Measurements from ENCODE around the gene CENPT.

CENPT gene

DNA sequence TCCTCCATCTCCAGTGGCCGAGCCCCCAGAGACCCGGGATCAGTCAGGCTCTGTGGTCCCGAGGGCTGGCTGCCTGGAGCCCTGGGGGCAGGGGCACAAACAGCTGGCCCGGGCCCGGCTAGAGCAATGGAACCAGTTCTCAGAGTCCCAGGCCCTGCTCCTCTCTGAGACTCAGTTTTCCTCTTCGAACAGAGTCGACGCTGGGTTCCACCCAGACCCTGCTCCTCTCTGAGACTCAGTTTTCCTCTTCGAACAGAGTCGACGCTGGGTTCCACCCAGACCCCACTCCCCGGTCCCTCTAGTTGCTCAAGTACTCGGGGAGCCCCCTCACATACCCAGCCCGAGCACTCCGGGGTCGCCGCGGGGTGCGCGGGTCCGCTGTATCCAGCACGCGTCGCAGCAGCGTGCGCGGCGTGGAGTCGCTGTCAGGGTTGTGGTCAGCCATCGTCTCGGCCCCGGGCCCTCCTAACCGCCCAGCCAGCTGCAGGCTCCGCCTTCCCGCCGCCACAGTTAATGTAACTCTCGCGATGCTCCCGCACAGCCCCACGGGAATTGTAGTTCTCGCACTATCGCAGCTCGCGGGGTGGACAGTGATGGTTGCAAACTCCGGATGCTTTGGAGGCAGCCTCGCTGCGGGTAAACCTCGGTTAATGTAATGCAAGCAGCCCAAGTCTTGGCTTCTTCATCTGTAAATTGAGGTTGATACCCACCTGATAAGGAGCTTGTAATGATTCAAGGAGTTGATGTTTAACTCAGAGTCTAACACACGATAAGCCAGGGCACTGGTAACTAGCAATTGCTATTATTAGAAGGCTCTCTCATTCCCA lies 13.9 kb downstream of the CENPT start:
- peak overlapping the region; percentile 98 for H3K27ac Mint-ChIP-seq
- ATAC-seq (replicated peaks) (peak; percentile 100), DNase-seq (peak; percentile 92)
- no peaks in the 10 kb centered on the region for H3K9me3 Mint-ChIP-seq
- H3K4me1 Mint-ChIP-seq, result peaks cover 12 to 16% of the 10 kb centered on the region in 2 donors
- peaks cover 14 to 17% of the 10 kb centered on the region in 2 donors for H3K36me3 Mint-ChIP-seq
- peak overlapping the region; percentile 91 to 98 for H3K4me3 Mint-ChIP-seq
- no peaks in the 10 kb centered on the region for H3K27me3 Mint-ChIP-seq

DNA sequence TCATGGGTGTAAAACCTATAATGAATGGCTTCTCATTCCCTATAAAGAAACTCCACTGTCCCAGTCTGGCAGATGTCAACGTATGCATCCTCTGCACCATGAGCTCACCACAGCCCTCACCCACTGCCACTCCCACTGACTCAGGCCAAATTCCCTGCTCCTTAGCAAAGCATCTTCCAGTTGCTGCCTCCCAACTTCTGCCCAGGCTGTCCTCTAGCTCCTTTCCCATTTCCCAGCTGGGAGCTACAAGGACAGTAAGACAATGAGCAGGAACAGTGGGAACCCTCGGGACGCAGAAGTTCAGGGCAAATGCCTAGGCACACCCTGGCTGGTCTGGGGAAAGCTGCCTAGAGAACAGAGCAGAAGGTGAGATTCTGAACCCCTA lies 14.5 kb downstream of the CENPT start:
- Mint-ChIP-seq H3K4me1 (peaks cover 12 to 16% of the 10 kb centered on the region in 2 donors), H3K27me3 (no peaks in the 10 kb centered on the region), H3K4me3 (peak overlapping the region; percentile 91 to 98), H3K36me3 (peaks cover 15 to 21% of the 10 kb centered on the region in 2 donors), H3K9me3 (no peaks in the 10 kb centered on the region), H3K27ac (peak overlapping the region; percentile 98)
- no peak for DNase-seq
- no peak for ATAC-seq (replicated peaks)

DNA sequence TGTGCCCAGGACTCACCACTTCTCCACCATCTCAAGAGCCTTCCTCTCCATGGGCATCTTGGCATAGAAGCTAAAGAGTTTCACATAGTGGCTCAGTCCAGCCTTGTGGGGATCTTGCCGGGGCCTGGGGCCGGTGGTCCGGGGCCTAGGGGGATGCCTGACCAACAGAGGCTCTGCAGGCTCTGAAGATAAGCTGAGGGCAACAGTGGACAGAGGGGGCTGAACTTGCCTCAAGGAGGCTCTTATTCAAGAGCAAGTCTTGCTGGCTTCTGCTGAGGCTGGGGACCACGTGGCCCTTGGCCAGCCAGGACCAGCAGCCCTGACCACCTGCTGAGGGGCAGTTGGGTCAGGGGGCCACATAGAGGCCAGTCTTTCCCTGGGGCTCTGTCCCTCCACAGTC lies 18.8 kb downstream of the CENPT start:
- no peaks in the 10 kb centered on the region for H3K9me3 Mint-ChIP-seq
- no peak for ATAC-seq (replicated peaks)
- peaks cover 11 to 14% of the 10 kb centered on the region in 2 donors for H3K4me1 Mint-ChIP-seq
- peaks cover 23 to 37% of the 10 kb centered on the region in 2 donors for H3K36me3 Mint-ChIP-seq
- H3K4me3 Mint-ChIP-seq, result no peak overlapping the region
- no peaks in the 10 kb centered on the region for H3K27me3 Mint-ChIP-seq
- no peak for DNase-seq
- no peak overlapping the region for H3K27ac Mint-ChIP-seq

DNA sequence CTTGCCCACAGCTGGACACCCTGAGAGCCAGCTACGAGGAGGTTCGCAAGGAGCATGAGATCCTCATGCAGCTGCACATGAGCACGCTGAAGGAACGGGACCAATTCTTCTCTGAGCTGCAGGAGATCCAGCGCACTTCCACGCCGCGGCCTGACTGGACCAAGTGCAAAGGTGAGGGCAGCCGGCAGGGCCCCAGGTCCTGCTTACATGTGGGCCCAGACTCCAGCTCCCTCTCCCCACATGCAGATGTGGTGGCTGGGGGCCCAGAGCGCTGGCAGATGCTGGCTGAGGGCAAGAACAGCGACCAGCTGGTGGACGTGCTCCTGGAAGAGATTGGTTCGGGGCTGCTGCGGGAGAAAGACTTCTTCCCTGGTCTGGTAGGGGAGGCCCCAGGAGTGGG lies 21.6 kb downstream of the CENPT start:
- H3K4me3 Mint-ChIP-seq, result no peak overlapping the region
- ATAC-seq (replicated peaks), result no peak
- no peaks in the 10 kb centered on the region for H3K9me3 Mint-ChIP-seq
- H3K36me3 Mint-ChIP-seq, result peaks cover 14 to 30% of the 10 kb centered on the region in 2 donors
- no peak for DNase-seq
- no peak overlapping the region for H3K27ac Mint-ChIP-seq
- peaks cover 0 to 2% of the 10 kb centered on the region in 2 donors for H3K4me1 Mint-ChIP-seq
- no peaks in the 10 kb centered on the region for H3K27me3 Mint-ChIP-seq

DNA sequence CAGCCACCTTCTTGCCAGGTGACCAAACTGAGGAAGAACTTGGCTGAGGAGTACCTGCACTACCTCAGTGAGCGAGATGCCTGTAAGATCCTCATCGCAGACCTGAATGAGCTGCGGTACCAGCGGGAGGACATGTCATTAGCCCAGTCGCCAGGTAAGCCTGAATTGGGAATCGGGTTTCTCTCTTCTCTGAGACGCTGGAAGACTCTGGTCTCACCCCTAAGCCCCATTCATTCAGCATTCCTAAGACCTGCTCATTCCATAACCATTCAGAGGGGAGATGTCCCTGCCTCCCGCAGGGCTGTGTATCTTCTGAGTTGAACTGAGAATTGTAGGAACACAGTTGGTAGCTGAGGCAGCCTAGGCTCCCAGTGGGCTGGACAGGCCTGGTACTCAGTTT lies 22.4 kb downstream of the CENPT start:
- H3K36me3 Mint-ChIP-seq, result peaks cover 11 to 26% of the 10 kb centered on the region in 2 donors
- H3K27ac Mint-ChIP-seq, result no peak overlapping the region
- peaks cover 0 to 2% of the 10 kb centered on the region in 2 donors for H3K4me1 Mint-ChIP-seq
- ATAC-seq (replicated peaks) (no peak), DNase-seq (no peak)
- no peaks in the 10 kb centered on the region for H3K9me3 Mint-ChIP-seq
- no peaks in the 10 kb centered on the region for H3K27me3 Mint-ChIP-seq
- no peak overlapping the region for H3K4me3 Mint-ChIP-seq

DNA sequence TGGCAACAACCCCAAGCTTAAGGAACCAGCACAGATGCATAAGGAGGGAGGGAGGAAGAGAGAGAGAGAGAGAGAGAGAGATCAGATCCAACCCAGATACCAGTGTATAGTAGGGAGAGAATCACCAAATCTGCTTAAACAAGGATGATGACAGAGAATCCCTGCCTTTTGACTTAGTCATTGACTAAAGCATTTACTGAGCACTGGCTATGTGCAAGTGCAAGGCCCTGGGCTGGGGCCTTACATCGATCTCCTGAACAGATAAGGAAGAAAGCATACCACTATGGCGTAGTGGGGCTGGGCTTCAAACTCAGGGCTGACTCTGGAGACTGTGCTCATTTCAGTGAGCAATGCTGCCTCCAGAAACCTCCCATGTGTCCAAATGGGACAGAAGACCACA lies 25.0 kb downstream of the CENPT start:
- Mint-ChIP-seq H3K27ac (no peak overlapping the region), H3K36me3 (peaks cover 8 to 16% of the 10 kb centered on the region in 2 donors), H3K9me3 (no peaks in the 10 kb centered on the region), H3K27me3 (no peaks in the 10 kb centered on the region), H3K4me3 (no peak overlapping the region), H3K4me1 (no peaks in the 10 kb centered on the region)
- no peak for DNase-seq
- no peak for ATAC-seq (replicated peaks)

DNA sequence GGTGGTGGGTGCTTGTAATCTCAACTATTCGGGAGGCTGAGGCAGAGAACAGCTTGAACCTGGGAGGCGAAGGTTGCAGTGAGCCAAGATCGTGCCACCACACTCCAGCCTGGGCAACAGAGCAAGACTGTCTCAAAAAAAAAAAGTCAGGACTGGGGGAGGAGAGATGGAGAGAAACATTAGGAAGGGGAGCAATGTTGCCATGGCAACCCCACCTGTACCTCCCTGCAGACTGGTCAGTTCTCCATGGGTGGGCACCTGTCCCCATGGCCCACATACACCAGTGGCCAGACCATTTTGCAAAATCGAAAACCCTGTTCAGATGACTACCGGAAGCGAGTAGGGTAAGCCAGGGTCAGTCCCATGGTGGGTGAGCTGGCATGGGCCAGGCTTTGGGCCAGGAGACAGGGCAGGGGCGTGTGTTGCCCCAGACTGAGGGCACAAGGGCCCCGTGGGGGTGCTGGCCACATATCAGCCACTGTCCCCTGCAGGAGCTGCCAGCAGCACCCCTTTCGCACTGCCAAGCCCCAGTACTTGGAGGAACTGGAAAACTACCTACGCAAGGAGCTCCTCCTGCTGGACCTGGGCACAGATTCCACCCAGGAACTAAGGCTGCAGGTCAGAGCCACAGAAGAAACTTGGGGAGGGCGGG lies 26.8 kb downstream of the CENPT start:
- Mint-ChIP-seq H3K9me3 (no peaks in the 10 kb centered on the region), H3K36me3 (peaks cover 3 to 4% of the 10 kb centered on the region in 2 donors), H3K27me3 (no peaks in the 10 kb centered on the region), H3K4me3 (no peak overlapping the region), H3K27ac (no peak overlapping the region), H3K4me1 (peaks cover 5 to 9% of the 10 kb centered on the region in 2 donors)
- DNase-seq (no peak), ATAC-seq (replicated peaks) (no peak)

DNA sequence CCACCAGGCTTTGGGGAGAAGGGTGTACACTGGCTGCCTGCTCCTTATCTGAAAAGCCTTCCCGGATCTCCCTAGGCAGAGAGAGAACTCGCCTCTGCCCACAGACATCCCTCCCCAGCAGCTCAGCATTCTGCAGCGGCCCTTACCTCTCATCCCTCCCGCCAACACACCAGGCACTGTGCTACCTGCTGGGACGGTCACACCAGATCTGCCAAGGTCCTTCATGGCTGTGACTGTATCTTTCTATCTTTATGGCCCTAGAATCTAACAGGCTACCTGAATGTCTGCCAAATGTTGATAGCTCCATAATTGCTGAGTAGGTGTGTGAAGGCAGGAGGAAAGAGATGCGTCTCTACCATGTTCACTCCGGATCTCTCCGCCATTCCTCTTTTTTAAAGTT lies 32.9 kb downstream of the CENPT start:
- DNase-seq, result no peak
- no peaks in the 10 kb centered on the region for H3K9me3 Mint-ChIP-seq
- no peaks in the 10 kb centered on the region for H3K36me3 Mint-ChIP-seq
- peaks cover 5 to 9% of the 10 kb centered on the region in 2 donors for H3K4me1 Mint-ChIP-seq
- no peak overlapping the region for H3K27ac Mint-ChIP-seq
- no peak overlapping the region for H3K4me3 Mint-ChIP-seq
- H3K27me3 Mint-ChIP-seq, result no peaks in the 10 kb centered on the region
- no peak for ATAC-seq (replicated peaks)

DNA sequence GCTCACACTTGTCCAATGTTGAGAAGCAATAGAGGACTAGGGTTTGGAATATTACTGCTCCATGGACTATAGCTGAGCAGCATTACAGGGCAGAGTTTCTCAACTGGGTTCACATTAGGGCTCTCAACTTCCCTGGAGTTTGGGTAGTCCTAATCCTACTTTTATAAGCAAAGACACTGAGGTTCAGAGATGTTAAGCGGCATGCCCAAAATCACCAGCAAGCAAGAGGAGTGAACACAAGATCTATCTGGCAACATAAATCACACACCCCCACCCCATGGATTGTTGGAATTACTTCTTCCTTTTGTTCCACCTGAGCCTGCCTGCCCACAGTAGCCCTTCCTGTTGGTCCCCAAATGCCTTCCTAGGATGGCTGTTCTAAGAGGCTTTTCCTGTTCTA lies 35.6 kb downstream of the CENPT start:
- ATAC-seq (replicated peaks), result no peak
- H3K36me3 Mint-ChIP-seq, result no peaks in the 10 kb centered on the region
- H3K9me3 Mint-ChIP-seq, result no peaks in the 10 kb centered on the region
- DNase-seq, result no peak
- peaks cover 8 to 9% of the 10 kb centered on the region in 2 donors for H3K4me1 Mint-ChIP-seq
- no peak overlapping the region for H3K4me3 Mint-ChIP-seq
- H3K27ac Mint-ChIP-seq, result no peak overlapping the region
- H3K27me3 Mint-ChIP-seq, result no peaks in the 10 kb centered on the region

DNA sequence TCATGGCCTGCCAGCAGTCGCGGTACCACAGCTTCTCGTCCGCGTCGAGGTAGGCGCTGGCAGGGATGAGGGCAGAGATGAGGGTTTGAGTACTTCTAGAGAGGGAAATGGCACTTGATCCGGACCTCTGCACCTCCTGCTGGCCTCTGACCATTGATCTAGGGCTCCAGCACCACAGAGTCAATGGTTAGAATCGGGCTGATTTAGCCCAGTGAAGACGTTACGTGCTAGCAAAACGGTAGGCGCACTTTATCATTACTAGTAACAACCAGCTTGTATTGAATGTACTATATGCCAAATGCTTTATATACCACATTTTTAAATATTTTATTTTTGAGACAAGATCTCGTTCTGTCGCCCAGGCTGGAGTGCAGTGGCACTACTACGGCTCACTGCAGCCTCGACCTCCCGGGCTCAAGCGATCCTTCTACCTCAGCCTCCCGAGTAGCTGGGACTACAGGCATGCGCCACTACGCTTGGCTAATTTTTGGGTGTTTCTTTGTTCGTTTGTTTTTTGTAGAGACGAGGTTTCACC lies 40.3 kb downstream of the CENPT start:
- peaks cover 11 to 17% of the 10 kb centered on the region in 2 donors for H3K36me3 Mint-ChIP-seq
- peak overlapping the region; percentile 96 for H3K27ac Mint-ChIP-seq
- ATAC-seq (replicated peaks) (no peak), DNase-seq (no peak)
- no peaks in the 10 kb centered on the region for H3K27me3 Mint-ChIP-seq
- H3K4me1 Mint-ChIP-seq, result peaks cover 22 to 33% of the 10 kb centered on the region in 2 donors
- H3K4me3 Mint-ChIP-seq, result peak overlapping the region; percentile 95 to 97
- H3K9me3 Mint-ChIP-seq, result peaks cover 0 to 1% of the 10 kb centered on the region in 2 donors

DNA sequence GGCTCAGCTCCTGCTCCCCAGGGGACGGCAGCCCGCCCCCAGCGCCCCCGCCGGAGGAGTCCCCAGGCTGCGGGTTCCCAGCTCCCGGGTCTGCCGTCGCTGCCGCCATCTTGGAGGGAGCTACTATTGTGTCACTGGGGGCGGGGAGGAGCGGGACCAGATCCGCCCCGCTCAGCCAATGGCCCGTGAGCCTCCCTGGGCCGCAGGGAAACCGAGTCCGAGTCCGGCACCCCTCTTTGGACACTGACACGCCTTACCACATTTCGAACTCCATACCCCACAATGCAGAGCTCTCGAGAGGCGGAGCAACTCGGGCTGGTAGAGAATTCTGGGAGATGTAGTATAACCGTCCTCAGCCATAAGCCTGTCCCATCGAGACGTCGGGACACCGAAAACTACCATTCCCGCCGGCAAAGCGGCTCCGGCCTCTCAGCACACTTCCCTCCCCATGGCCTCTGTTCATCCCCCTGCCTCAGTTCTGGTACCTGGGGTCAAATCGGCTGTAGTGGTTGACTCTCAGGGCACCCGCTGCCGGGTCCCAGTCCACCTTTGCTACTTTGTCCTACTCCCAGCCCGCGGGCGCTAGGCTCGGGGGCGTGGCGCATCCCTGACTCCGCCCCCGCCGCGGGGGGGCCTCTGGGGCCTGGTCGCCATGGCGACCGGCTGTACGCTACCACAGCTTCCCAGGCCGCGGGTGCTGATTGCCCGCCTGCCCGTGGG lies 40.9 kb downstream of the CENPT start, which contains the start of the genes RANBP10 and TSNAXIP1:
Gene RANBP10 (minus strand): TSS at position 133 of the 720 bp plus-strand sequence. CDS start 24 bp downstream, at position 109.
Gene TSNAXIP1 (plus strand): TSS at position 462 of the 720 bp plus-strand sequence. CDS start 261 bp downstream, outside the sequence.
- H3K4me3 Mint-ChIP-seq, result peak within 1 kb of the TSS; percentile 95 to 97
- H3K9me3 Mint-ChIP-seq, result peaks cover 0 to 1% of the 10 kb centered on the region in 2 donors
- DNase-seq (peak; percentile 98), ATAC-seq (replicated peaks) (peak; percentile 90 to 91)
- no peaks in the 10 kb centered on the region for H3K27me3 Mint-ChIP-seq
- H3K36me3 Mint-ChIP-seq, result peaks cover 14 to 22% of the 10 kb centered on the region in 2 donors
- peaks cover 27 to 40% of the 10 kb centered on the region in 2 donors for H3K4me1 Mint-ChIP-seq
- peak within 1 kb of the TSS; percentile 96 for H3K27ac Mint-ChIP-seq

DNA sequence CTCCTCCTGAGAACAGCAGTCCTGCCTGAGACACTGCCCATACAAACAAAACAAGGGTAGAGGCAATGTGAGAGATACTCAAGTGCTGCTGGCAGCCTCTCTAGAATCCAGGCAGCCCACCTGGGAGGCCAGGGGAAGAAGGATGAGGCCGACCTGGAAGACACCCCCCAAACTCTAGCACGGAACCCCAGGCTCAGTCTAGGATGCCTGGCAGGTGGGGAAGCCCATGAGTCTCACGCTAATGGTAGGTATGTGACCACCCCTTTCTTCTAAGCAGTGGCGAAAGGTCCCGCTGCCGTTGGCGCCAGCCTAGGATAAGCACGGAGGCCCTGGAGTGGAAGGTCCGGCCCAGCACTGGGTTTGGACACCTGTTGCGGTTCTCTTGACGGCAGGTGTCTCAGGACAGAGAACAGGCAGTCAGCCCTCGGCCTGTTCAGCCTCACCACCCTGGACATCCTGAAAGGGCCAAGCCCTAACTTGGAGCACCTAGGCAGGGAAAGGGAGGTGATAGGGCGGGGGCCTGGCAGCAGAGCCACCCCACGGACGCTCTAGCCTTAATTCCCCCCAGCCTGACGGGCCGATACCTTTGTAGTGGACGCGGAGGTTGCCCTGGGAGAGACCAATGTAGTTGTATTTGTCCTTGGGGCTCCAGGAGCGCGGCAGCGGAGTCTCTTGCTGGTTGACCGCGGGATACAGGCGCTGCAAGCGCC lies 41.6 kb downstream of the CENPT start:
- H3K4me1 Mint-ChIP-seq, result peaks cover 31 to 47% of the 10 kb centered on the region in 2 donors
- H3K36me3 Mint-ChIP-seq, result peaks cover 14 to 27% of the 10 kb centered on the region in 2 donors
- peak overlapping the region; percentile 96 for H3K27ac Mint-ChIP-seq
- peak in 1 of 2 donors; percentile 0 for ATAC-seq (replicated peaks)
- no peaks in the 10 kb centered on the region for H3K27me3 Mint-ChIP-seq
- H3K9me3 Mint-ChIP-seq, result peaks cover 0 to 1% of the 10 kb centered on the region in 2 donors
- peak overlapping the region; percentile 95 to 97 for H3K4me3 Mint-ChIP-seq
- no peak for DNase-seq

DNA sequence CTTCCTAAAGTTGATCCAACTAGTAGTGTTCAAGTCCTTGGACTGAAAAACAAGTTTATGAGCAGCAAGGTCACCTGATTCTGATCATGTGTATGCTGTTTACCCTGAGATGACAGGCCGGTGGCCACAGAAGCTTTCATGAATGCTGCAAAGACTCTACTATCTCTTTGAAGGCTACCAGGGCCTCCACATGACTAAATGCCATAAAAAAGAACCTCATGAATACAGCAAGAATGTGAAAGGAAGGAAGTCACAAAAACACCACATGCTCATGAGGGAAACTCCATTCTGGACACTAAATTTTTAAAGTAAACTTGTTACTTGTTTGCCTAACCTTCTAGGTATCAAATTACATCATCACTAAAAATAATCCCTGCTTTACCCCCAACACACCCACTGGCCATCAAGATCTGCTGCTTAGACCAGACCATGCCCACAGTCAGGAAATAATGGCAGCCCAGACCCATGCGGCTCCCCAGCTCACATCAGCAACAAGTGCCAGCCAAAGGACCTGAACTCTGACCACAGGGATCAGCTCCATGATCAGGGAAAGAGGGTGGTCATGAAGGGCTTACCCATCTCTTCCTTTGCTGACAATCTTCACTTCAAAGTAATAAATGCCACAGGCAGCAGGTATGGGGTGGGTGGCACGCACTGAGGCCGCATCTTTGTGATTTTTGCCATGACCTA lies 42.5 kb downstream of the CENPT start:
- Mint-ChIP-seq H3K4me1 (peaks cover 39 to 55% of the 10 kb centered on the region in 2 donors), H3K4me3 (peak overlapping the region; percentile 95 to 97), H3K27ac (peak overlapping the region; percentile 96), H3K9me3 (peaks cover 0 to 1% of the 10 kb centered on the region in 2 donors), H3K27me3 (no peaks in the 10 kb centered on the region), H3K36me3 (peaks cover 22 to 35% of the 10 kb centered on the region in 2 donors)
- DNase-seq, result no peak
- ATAC-seq (replicated peaks), result no peak

Measured in stimulated activated naive B cell treated with anti-CD40 and anti-IgM and Interleukin-4, amounts not matched to agents 10 μg/mL and 1 μg/mL and 100 μg/mL, for 72 hours (primary cell).